ENCODE data around the gene RALY. TPM values are rescaled to one million over a fixed set of nuclear protein-coding genes. Genes with fewer than 3 reads are reported as not detected.
A peak's percentile ranks its signal among the peaks of the same experiment; 100 is the strongest.

The RALY gene
- total and polyA plus RNA-seq, 10 of the 15 experiments (the other 5 are each of a cell fraction or from before 2014, with no cell fraction given), result 1.2 to 246 (median 137) TPM

- TF ChIP-seq ZNF687 (IDR thresholded peaks at IDR 0.05), result peak; percentile 43
- no peak for TF ChIP-seq FOS (IDR thresholded peaks at IDR 0.05; ENCODE audit: borderline replicate concordance, extremely low read depth, insufficient read length)
- no peak for TF ChIP-seq ZNF24 (IDR thresholded peaks at IDR 0.05)
- TF ChIP-seq SUZ12 (IDR thresholded peaks at IDR 0.05; ENCODE audit: unreplicated experiment), result no peak
- peak; percentile 74 for TF ChIP-seq GABPA (IDR thresholded peaks at IDR 0.05; ENCODE audit: low read depth)
- TF ChIP-seq HDGF (IDR thresholded peaks at IDR 0.05), result peak; percentile 82; the same call in 1 of the 2 replicates
- peak; percentile 63 for TF ChIP-seq POLR2AphosphoS2 (IDR thresholded peaks at IDR 0.05; ENCODE audit: low read depth, low read length)
- peak; percentile 91 for TF ChIP-seq ATF3 (IDR thresholded peaks at IDR 0.05; ENCODE audit: borderline replicate concordance, extremely low read depth, low read depth, low read length)
- no peak; the same call in 1 of the 2 replicates for TF ChIP-seq CBX5 (IDR thresholded peaks at IDR 0.05; ENCODE audit: low read depth)
- TF ChIP-seq USF2 (IDR thresholded peaks at IDR 0.05; ENCODE audit: borderline replicate concordance, low read depth, low read length), result no peak
- no peak for TF ChIP-seq EED (IDR thresholded peaks at IDR 0.05; ENCODE audit: low read depth)
- TF ChIP-seq BACH1 (IDR thresholded peaks at IDR 0.05; ENCODE audit: borderline replicate concordance), result peak; percentile 44
- no peak for TF ChIP-seq SKIL (IDR thresholded peaks at IDR 0.05; ENCODE audit: low read depth, poor library complexity, severe bottlenecking)
- TF ChIP-seq MLLT1 (IDR thresholded peaks at IDR 0.05), result no peak
- peak; percentile 83 for TF ChIP-seq MYC (IDR thresholded peaks at IDR 0.05; ENCODE audit: insufficient read depth, insufficient read length, insufficient replicate concordance, low read length, severe bottlenecking)
- TF ChIP-seq ZNF274 (IDR thresholded peaks at IDR 0.05; ENCODE audit: insufficient read depth, insufficient read length), result no peak
- TF ChIP-seq IKZF1 (conservative IDR thresholded peaks at IDR 0.05), result peak; percentile 99
- TF ChIP-seq SRF (IDR thresholded peaks at IDR 0.05; ENCODE audit: low read depth in 2 of 2, low read length in 2 of 2), result peak in 1 of 2 experiments; percentile 86; a peak in 2 of 4 replicates
- peak; percentile 99 for TF ChIP-seq CREM (IDR thresholded peaks at IDR 0.05; ENCODE audit: low read depth)
- no peak for TF ChIP-seq HDAC2 (IDR thresholded peaks at IDR 0.05)
These were observed 118.2 kb downstream of the RALY start, which contains the start of gene EIF2S2 (continued) for GRCh38 chr20:34111702-34112599.

Data from GM12878 (cell line).